HG02623 (cell line): Measurements from ENCODE around the gene PEAK1.

Experiments used
- ATAC-seq: cut with Tn5 transposase; IDR thresholded peaks from one replicate; pipeline ENCODE4 v1.9.1; 2021; ENCODE audit warnings: moderate library complexity; ENCODE audit not compliant: unreplicated experiment

PEAK1 gene

GRCh38 chr15:77099741-77100463 lies 320.0 kb downstream of the PEAK1 start:
- ATAC-seq: no peak

- no peak for ATAC-seq
These were observed 321.3 kb downstream of the PEAK1 start for GRCh38 chr15:77098572-77098971.

DNA sequence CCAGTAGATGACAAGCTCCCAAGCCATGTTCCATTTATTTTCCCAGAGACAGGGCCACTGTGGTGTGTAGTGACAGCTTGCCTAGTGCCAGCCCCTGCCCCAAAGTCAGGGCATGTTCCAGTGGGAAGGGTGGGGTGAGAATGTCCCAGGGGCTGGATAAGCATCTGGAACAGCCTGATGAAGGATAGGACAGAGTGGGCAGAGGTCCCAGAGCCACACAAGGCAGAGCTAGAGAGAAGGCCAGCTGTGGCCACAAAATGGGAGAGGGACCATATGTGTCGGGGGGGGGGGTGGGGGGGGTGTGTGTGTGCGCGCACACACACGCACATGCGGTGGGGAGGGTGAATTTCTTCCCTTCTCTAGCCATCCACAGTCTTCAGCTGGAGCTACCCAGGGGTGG lies 322.0 kb downstream of the PEAK1 start:
- no peak for ATAC-seq

DNA sequence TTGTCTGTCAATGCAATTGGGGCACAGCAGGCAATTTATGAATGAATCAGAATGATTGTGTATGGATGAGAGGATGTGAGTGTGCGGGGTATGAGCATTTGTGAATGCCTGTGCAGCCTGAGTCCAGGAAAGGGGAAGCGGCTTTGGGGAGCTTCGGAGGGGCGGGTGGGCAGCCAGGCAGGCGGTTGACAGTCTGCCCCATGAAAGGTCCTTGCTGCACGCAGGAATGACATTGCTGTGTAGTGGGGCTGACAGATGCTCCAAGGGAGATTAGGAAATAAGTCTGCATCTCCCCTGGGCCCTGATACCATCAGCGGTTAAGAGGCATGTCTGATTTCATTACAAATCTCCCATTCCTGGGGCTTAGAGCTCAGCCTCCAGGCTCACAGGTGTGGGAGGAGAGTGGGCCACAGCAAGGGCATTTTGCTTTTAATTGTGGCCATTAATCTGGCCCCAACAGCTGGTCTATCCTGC lies 322.6 kb downstream of the PEAK1 start:
- no peak for ATAC-seq

DNA sequence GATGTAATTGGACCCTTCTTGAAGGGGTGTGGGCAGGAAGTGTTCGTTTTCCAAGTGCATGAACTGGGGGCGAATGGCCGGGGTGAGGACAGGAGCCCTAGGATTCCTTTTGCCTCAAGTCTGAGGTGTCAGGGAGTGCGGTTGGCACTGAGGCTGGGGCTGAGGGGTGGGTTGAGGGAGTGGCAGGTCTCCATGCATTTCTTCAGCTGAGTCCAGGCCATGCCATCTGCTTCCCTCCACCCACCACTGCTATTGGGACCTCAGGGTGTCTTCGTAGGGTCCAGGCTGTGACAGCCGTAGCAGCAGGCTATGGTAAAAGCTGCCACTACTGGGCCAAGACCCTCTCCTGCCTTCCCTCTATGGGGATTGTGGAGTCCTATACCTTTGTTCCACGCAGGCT lies 323.4 kb downstream of the PEAK1 start:
- ATAC-seq: no peak

DNA sequence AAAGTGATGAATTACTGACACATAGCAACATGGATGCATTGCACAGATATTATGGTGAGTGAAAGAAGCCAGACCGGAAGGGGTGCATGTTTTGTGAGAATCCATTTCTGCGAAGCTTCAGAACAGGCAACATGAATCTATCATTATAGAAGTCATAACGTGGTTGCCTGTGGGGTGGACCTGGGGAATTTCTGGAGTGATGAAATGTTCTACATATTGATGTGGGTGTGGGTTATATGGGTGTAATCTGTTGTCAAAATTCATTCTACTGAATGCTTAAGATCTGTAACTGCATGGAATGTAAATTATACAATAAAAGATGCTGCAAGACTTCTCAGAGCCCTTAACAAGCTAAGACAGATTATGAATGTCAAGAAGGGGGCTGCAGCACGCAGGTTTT lies 323.8 kb downstream of the PEAK1 start:
- no peak for ATAC-seq

- ATAC-seq: no peak
These were observed 325.4 kb downstream of the PEAK1 start for GRCh38 chr15:77094397-77095030.

DNA sequence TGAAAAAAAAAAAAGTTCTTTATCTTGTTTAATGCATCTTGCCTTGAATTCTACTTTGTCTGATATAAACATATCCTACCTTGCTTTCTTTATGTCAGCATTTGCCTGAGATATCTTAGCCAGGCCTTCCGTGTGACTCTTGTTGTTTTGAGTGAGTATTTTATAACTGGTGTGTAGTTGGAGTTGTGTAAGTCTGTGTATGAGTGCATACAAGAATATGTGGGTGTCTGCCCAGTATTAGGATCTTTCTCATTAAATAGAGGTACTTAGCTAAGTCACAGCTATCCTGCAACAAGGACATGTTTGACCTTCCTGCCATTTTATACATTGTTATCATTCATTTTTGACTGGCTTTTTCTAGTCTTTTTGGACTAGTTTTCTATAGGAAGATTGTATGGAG lies 326.5 kb downstream of the PEAK1 start:
- no peak for ATAC-seq

- no peak for ATAC-seq
These were observed 328.8 kb downstream of the PEAK1 start for GRCh38 chr15:77091097-77091496.

DNA sequence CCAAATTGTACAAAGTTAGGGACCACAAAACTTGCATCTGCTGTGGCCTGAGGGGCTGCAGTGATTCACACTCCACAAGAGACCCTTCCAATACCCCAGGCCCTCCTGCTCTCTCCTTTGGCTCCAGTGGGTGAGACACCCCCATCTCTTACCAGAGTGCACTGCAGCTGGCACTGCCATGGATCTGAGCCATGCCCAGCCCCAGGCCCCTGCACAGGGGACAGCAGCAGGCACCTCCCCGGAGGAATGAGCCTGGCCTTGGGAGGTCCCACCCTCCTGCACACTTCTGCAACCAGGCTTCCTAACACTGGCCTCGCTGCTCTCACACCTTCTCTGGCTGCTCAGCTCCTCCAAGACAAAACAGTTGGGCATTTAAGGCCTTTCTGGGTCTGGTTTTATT lies 332.7 kb downstream of the PEAK1 start:
- no peak for ATAC-seq

DNA sequence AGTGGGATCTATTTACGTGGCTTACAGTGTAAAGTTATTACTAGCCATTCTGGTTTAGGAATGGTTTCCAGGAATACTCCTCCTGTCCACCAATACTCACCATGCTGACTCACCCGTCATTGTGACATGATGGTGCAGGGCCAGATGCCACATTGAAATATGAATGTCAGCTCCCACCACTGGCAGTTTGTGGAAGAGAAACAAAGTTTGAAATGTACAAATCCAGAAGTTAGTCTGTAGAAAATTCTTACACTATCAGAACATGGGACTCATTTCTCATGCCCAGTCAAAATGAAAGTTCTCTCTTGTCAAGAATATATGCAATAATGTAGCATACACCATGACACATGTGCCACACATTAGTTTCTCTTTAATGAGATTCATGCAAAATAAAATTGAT lies 334.6 kb downstream of the PEAK1 start:
- no peak for ATAC-seq

DNA sequence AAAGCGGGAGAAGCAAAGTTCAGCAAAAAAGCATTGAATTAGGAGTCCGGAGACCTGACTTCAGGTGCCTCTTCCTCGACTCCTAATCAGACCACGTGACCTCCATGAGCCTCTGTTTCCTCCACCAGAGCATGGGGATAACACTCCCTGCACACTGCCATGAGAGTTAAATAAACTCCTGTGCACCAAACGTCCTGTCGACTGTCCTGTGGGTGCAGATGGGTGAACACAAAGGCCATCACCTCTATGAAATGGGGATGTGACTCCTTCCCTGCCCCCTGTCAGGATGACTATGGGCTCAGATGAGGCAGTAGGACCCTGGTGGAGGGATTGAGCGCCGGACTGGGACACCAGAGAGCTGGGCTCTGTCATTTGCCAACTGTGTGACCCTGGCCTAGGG lies 335.5 kb downstream of the PEAK1 start:
- no peak for ATAC-seq

- peak; percentile 79 for ATAC-seq
These were observed 336.3 kb downstream of the PEAK1 start for GRCh38 chr15:77083381-77084160.

GRCh38 chr15:77081971-77082370 lies 337.9 kb downstream of the PEAK1 start:
- ATAC-seq: no peak

DNA sequence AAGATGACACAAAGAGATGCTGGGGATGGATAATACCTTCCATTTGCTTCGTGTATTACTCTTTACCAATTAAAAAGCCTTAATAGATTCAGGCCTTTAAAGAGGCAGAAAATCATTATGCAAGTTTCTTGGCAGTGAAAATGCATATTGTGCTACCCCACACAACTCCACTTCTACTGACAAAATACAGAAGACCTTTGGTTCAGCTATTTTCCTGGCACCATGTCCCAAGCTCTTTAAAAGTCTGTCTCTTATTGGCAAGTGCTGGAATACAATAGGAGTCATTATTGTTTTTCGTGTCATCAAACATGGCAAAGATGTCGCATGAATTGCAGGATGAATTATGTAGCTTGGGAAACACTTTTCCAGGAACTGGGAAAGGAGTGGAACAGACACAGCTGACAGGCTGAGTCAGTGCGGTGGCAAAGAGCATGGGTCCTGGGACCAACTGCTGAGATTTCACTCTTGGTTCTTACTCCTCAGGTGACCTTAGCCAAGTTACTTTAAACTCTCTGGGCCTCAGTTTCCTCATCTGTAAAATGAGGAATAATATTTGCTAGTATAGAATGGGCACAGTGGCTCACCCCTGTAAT lies 343.5 kb downstream of the PEAK1 start:
- ATAC-seq: no peak

GRCh38 chr15:77075528-77075927 lies 344.4 kb downstream of the PEAK1 start:
- ATAC-seq: no peak

GRCh38 chr15:77074350-77074749 lies 345.6 kb downstream of the PEAK1 start:
- no peak for ATAC-seq

GRCh38 chr15:77071305-77072223 lies 348.3 kb downstream of the PEAK1 start:
- ATAC-seq: no peak

DNA sequence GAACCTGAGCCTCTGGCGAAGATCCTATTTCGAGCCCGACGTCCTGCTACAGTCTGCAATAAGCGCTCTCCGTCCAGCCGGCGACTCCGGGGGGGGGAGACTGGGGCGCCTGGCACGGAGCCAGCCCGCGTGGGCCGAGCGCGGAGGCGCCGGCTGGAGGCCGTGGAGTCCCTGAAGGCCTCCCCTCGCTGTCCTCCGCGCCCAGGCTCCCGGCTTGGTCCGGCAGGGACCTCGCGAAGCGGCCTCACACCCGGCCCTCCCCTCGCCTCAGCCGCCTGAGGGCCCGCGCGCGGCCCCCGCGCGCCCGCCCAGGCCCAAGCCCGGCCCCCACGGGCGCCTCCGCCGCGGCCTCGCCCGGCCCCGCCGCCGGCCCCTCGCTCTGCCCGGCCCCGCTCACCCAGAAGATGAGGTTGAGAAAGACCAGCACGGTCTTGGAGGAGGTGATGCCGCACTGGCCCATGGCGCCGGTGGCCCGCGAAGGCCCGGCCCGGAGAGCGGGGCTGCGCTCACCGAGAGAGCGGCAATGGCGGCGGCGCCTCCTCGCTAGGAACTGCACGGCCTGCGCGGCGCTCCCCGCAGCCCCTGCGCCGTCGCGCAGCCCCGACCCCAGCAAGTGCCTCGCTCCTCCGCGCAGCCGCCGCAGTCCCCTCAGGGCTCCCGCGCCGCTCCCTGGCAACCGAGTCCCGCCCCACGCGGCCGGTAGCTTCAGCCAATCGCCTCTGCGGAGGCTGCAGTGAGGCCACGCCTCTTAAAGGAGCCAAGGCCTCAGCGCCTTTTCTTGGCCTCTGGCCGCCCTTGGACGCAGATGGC lies 349.2 kb downstream of the PEAK1 start, which contains the start of gene TSPAN3:
Gene TSPAN3 (minus strand): TSS at position 615 of the 810 bp plus-strand sequence. CDS start 155 bp downstream, at position 460.
- ATAC-seq: peak; percentile 96

DNA sequence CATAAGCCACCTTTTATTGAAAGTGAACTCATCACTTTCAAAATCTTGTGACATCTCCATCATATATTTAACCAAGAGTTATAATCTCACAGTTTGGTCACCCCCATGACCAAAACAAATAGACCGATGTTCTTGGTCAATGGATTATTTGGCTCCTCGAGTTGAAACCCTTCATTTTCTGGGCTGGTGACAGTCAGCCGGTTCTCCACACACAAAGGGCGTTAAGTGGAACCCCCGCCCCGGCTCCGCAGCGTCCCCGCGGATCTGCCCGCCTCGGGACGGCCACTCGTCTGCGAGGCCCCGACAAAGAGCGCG lies 349.8 kb downstream of the PEAK1 start:
- ATAC-seq: no peak
